Panc1 (cell line): ENCODE measurements around the gene FBXW7. TPM values are rescaled to one million over a fixed set of nuclear protein-coding genes. Genes with fewer than 3 reads are reported as not detected.

ENCODE experiments used
- ATAC-seq: fragments of 200-7000 bp; cut with Tn5 transposase; 2 replicates; pipeline ENCODE4 v1.9.1; 2020; ENCODE audit warnings: mild to moderate bottlenecking, moderate library complexity
- BruUV-seq: library from RNA; stranded (reverse); fragments of 400-500 nt; replicated peaks from 2 replicates; lab custom pipeline; 2021; lab: Mats Ljungman, UMichigan
- CTCF ChIA-PET: fragments of 300-600 bp; sonication (Branson Sonifier 250); formaldehyde crosslinking; loops from one replicate; lab custom pipeline; 2022; ENCODE audit warnings: antibody characterized with exemption; lab: Charles Lee
- POLR2A ChIA-PET: fragments of 300-600 bp; sonication (Branson Sonifier 250); formaldehyde crosslinking; loops from one replicate; lab custom pipeline; 2022; ENCODE audit warnings: antibody characterized with exemption; lab: Charles Lee
- DNase-seq: peaks from one replicate; pipeline ENCODE4 v3.0.0-alpha.2; 2010; ENCODE audit warnings: low read depth, low spot score
- H3K27ac ChIP-seq: 2 replicates; pipeline ENCODE4 v1.5.1; 2011; ENCODE audit warnings: mild to moderate bottlenecking, low read length, inconsistent platforms
- H3K27me3 ChIP-seq: fragments of 200-500 bp; sonication (Bioruptor generic); 2 replicates; pipeline ENCODE4 v1.6.0; 2014; ENCODE audit warnings: low read length, inconsistent platforms; ENCODE audit not compliant: control insufficient read depth, insufficient read depth
- H3K36me3 ChIP-seq: fragments of 200-500 bp; sonication (Bioruptor generic); 2 replicates; pipeline ENCODE4 v1.5.1; 2014; ENCODE audit warnings: inconsistent platforms, mild to moderate bottlenecking, low read length, moderate library complexity; ENCODE audit not compliant: control insufficient read depth, insufficient read depth
- H3K4me1 ChIP-seq: 2 replicates; pipeline ENCODE4 v1.5.1; 2011; ENCODE audit warnings: inconsistent platforms, mild to moderate bottlenecking, low read length, moderate library complexity; ENCODE audit not compliant: control insufficient read depth, insufficient read depth
- H3K4me3 ChIP-seq, 2 experiments: 2 replicates each; pipeline ENCODE4 v1.5.1; 2011 to 2012; ENCODE audit warnings: low read depth in 2 of 2, low read length in 2 of 2, mild to moderate bottlenecking in 2 of 2, inconsistent platforms in 1 of 2, moderate library complexity in 1 of 2
- H3K9me3 ChIP-seq: fragments of 200-500 bp; sonication (Bioruptor generic); 2 replicates; pipeline ENCODE4 v1.5.1; 2014; ENCODE audit warnings: low read depth, mild to moderate bottlenecking, inconsistent platforms, low read length, moderate library complexity; ENCODE audit not compliant: control insufficient read depth, insufficient read depth
- CTCF ChIP-seq: fragments of 450-650 bp; IDR thresholded peaks from 2 replicates; pipeline ENCODE4 v1.5.1; 2017; ENCODE audit warnings: mild to moderate bottlenecking
- POLR2AphosphoS5 ChIP-seq: IDR thresholded peaks from 2 replicates; pipeline ENCODE4 v1.6.1; 2012; ENCODE audit warnings: mild to moderate bottlenecking, low read depth, low read length, moderate library complexity
- REST ChIP-seq, 2 experiments: IDR thresholded peaks; 2 replicates each; pipeline ENCODE4 v1.6.1; 2011 to 2012; ENCODE audit warnings: low read depth in 2 of 2, control low read depth in 1 of 2, low read length in 1 of 2, mild to moderate bottlenecking in 1 of 2, moderate library complexity in 1 of 2; ENCODE audit not compliant: insufficient read depth in 1 of 2
- SIN3A ChIP-seq: IDR thresholded peaks from 2 replicates; pipeline ENCODE4 v1.6.1; 2012; ENCODE audit warnings: low read depth, mild to moderate bottlenecking, low read length, moderate library complexity, borderline replicate concordance; ENCODE audit not compliant: insufficient read depth
- TCF7L2 ChIP-seq: IDR thresholded peaks from 2 replicates; pipeline ENCODE4 v1.6.1; 2011; ENCODE audit warnings: mild to moderate bottlenecking, low read depth, low read length, inconsistent platforms
- in situ Hi-C: cut with HindIII; loops from 2 replicates; pipeline ENCODE4 v1.10.0; 2016; ENCODE audit warnings: low sequenced_read_pairs, low pct_unique_long_range_greater_than_20kb
- intact Hi-C: fragments of 100-400 bp; cut with micrococcal nuclease; formaldehyde crosslinking; loops from one replicate; pipeline ENCODE4 v1.10.0; 2022; ENCODE audit not compliant: unreplicated experiment
- total RNA-seq: library from RNA; stranded (reverse); gene quantifications from one replicate; pipeline ENCODE4 v1.2.1, GENCODE V29; 2021; ENCODE audit not compliant: unreplicated experiment

FBXW7 gene
- total RNA-seq, 1 experiment from 2014 or later = 16.2 TPM

GRCh38 chr4:152437561-152437960, 98.3 kb downstream of the FBXW7 start:
- BruUV-seq = no TSS peak
- DNase-seq (no peak), ATAC-seq (no peak)
- TF ChIP-seq POLR2AphosphoS5 (no peak), SIN3A (no peak), REST (IDR thresholded peaks at IDR 0.05; ENCODE audit: insufficient read depth in 1 of 2, low read depth in 2 of 2, low read length in 1 of 2) (no peak), TCF7L2 (no peak), CTCF (no peak)
- H3K4me1 ChIP-seq = no peaks in the 10 kb centered on the region
- ChIA-PET CTCF (no interaction called here), POLR2A (no interaction called here)
- in situ Hi-C loops = no loop called here
- H3K27ac ChIP-seq = no peak overlapping the region
- no peaks in the 10 kb centered on the region for H3K27me3 ChIP-seq
- intact Hi-C loops = no loop called here
- H3K4me3 ChIP-seq = no peak overlapping the region
- H3K36me3 ChIP-seq = no peaks in the 10 kb centered on the region
- H3K9me3 ChIP-seq = no peaks in the 10 kb centered on the region

- Histone ChIP-seq H3K9me3 (no peaks in the 10 kb centered on the region), H3K4me1 (no peaks in the 10 kb centered on the region), H3K27me3 (no peaks in the 10 kb centered on the region), H3K36me3 (no peaks in the 10 kb centered on the region), H3K4me3 (no peak overlapping the region), H3K27ac (no peak overlapping the region)
- in situ Hi-C loops (no loop called here), intact Hi-C loops (no loop called here)
- BruUV-seq = no TSS peak
- TF ChIP-seq REST (IDR thresholded peaks at IDR 0.05; ENCODE audit: insufficient read depth in 1 of 2, low read depth in 2 of 2, low read length in 1 of 2) (no peak), CTCF (peak; percentile 22)
- DNase-seq = no peak
- ATAC-seq = no peak
- POLR2A ChIA-PET = no interaction called here
- CTCF ChIA-PET = no interaction called here
Observed at GRCh38 chr4:152436384-152436783, 99.5 kb downstream of the FBXW7 start.
